Neural cell (in vitro differentiated cells): ENCODE data around the gene B4GALT5. TPM values are rescaled to one million over a fixed set of nuclear protein-coding genes. Genes with fewer than 3 reads are reported as not detected.
"Not testable (repeated sequence)": the region's sequence is repeated elsewhere in the genome, so short reads cannot be mapped to it uniquely, and the experiment has no call there.

Experiments used
- H2AFZ ChIP-seq: fragments of 200-600, 300-800 bp; sonication (generic), shearing (Covaris generic); 2 replicates; pipeline ENCODE4 v1.6.0; 2014; ENCODE audit warnings: low read depth, mild to moderate bottlenecking, antibody characterized with exemption, low read length, moderate library complexity
- H3F3A ChIP-seq: fragments of 200-600 bp; shearing (Covaris generic); 2 replicates; pipeline ENCODE4 v1.6.1; 2016; ENCODE audit warnings: mild to moderate bottlenecking, moderate library complexity, mixed read lengths, antibody characterized with exemption, low read length; ENCODE audit not compliant: insufficient read depth, poor library complexity, severe bottlenecking
- H3K27ac ChIP-seq: fragments of 200-600, 300-800 bp; sonication (generic), shearing (Covaris generic); 2 replicates; pipeline ENCODE4 v1.5.1; 2014; ENCODE audit warnings: mild to moderate bottlenecking, low read length, moderate library complexity
- H3K27me3 ChIP-seq: fragments of 300-800, 200-600 bp; sonication (generic), shearing (Covaris generic); 2 replicates; pipeline ENCODE4 v1.6.0; 2014; ENCODE audit warnings: mild to moderate bottlenecking, low read depth, low read length, moderate library complexity; ENCODE audit not compliant: insufficient read depth
- H3K36me3 ChIP-seq: fragments of 300-800, 200-600 bp; sonication (generic), shearing (Covaris generic); 2 replicates; pipeline ENCODE4 v1.5.1; 2014; ENCODE audit warnings: mild to moderate bottlenecking, antibody characterized with exemption, low read length, moderate library complexity; ENCODE audit not compliant: insufficient read depth
- H3K4me2 ChIP-seq: fragments of 300-800, 200-600 bp; sonication (generic), shearing (Covaris generic); 2 replicates; pipeline ENCODE4 v1.6.0; 2014; ENCODE audit warnings: mild to moderate bottlenecking, low read length
- H3K4me3 ChIP-seq: fragments of 300-800, 200-600 bp; sonication (generic), shearing (Covaris generic); 2 replicates; pipeline ENCODE4 v1.5.1; 2014; ENCODE audit warnings: mild to moderate bottlenecking, low read length, moderate library complexity
- H3K79me2 ChIP-seq: fragments of 200-600 bp; shearing (Covaris generic); replicated peaks from 2 replicates; pipeline ENCODE4 v1.6.0; 2014; ENCODE audit warnings: mild to moderate bottlenecking, low read length, moderate library complexity; ENCODE audit not compliant: insufficient read depth
- H3K9ac ChIP-seq: fragments of 300-800, 200-600 bp; sonication (generic), shearing (Covaris generic); 2 replicates; pipeline ENCODE4 v1.6.1; 2016; ENCODE audit warnings: mild to moderate bottlenecking, low read length, mixed read lengths
- H3K9me2 ChIP-seq: fragments of 200-600 bp; shearing (Covaris generic); 2 replicates; pipeline ENCODE4 v1.6.1; 2016; ENCODE audit warnings: mild to moderate bottlenecking, low read length, mixed read lengths; ENCODE audit not compliant: insufficient read depth
- H3K9me3 ChIP-seq: fragments of 200-600, 300-800 bp; sonication (generic), shearing (Covaris generic); 2 replicates; pipeline ENCODE4 v1.6.1; 2016; ENCODE audit warnings: mild to moderate bottlenecking, mixed run types, low read length, moderate library complexity, mixed read lengths
- H4K20me1 ChIP-seq: fragments of 200-600 bp; shearing (Covaris generic); 2 replicates; pipeline ENCODE4 v1.6.1; 2016; ENCODE audit warnings: mild to moderate bottlenecking, mixed run types; ENCODE audit not compliant: insufficient read depth
- CTCF ChIP-seq: fragments of 450-650 bp; IDR thresholded peaks from 2 replicates; pipeline ENCODE4 v1.5.1; 2014; ENCODE audit warnings: antibody characterized with exemption, mild to moderate bottlenecking, moderate library complexity; ENCODE audit not compliant: poor library complexity, severe bottlenecking
- EP300 ChIP-seq: fragments of 450-650 bp; conservative IDR thresholded peaks from 2 replicates; pipeline ENCODE4 v1.6.1; 2014; ENCODE audit warnings: antibody characterized with exemption, mild to moderate bottlenecking, moderate library complexity; ENCODE audit not compliant: poor library complexity, severe bottlenecking
- EZH2 ChIP-seq: fragments of 200-600, 300-800 bp; shearing (Covaris generic), sonication (generic); IDR thresholded peaks from 2 replicates; pipeline ENCODE4 v1.6.1; 2014; ENCODE audit warnings: antibody characterized with exemption, low read length, borderline replicate concordance, mild to moderate bottlenecking; ENCODE audit not compliant: insufficient read depth, poor library complexity, severe bottlenecking
- MXI1 ChIP-seq: fragments of 450-650 bp; conservative IDR thresholded peaks from 2 replicates; pipeline ENCODE4 v1.6.1; 2014; ENCODE audit warnings: antibody characterized with exemption, mild to moderate bottlenecking; ENCODE audit not compliant: poor library complexity, severe bottlenecking
- POLR2AphosphoS5 ChIP-seq: IDR thresholded peaks from 2 replicates; pipeline ENCODE4 v1.6.1; 2012
- RAD21 ChIP-seq: fragments of 450-650 bp; conservative IDR thresholded peaks from 2 replicates; pipeline ENCODE4 v1.6.1; 2014; ENCODE audit warnings: antibody characterized with exemption, mild to moderate bottlenecking, moderate library complexity
- REST ChIP-seq: IDR thresholded peaks from 2 replicates; pipeline ENCODE4 v1.6.1; 2012; ENCODE audit warnings: borderline replicate concordance
- SMC3 ChIP-seq: fragments of 450-650 bp; conservative IDR thresholded peaks from 2 replicates; pipeline ENCODE4 v1.6.1; 2014; ENCODE audit warnings: antibody characterized with exemption, mild to moderate bottlenecking, moderate library complexity; ENCODE audit not compliant: poor library complexity
- TAF1 ChIP-seq: IDR thresholded peaks from 2 replicates; pipeline ENCODE4 v1.6.1; 2012; ENCODE audit warnings: low read depth
- polyA plus RNA-seq: library from polyadenylated mRNA; depleted of rRNA; stranded (reverse); fragments of >200 nt; gene quantifications from 2 replicates; pipeline ENCODE4 v1.2.3, GENCODE V29; 2014

B4GALT5 gene
- polyA plus RNA-seq, 1 donor from 2014 or later = 34.7 TPM

- no peaks in the 10 kb centered on the region for H4K20me1 ChIP-seq
- H3K36me3 ChIP-seq = no peaks in the 10 kb centered on the region
- no peak overlapping the region for H2AFZ ChIP-seq
- H3K4me2 ChIP-seq = no peak overlapping the region
- no peaks in the 10 kb centered on the region for H3K9me3 ChIP-seq
- no peak overlapping the region for H3K27ac ChIP-seq
- H3K79me2 ChIP-seq = no peaks in the 10 kb centered on the region
- no peaks in the 10 kb centered on the region for H3K9me2 ChIP-seq
- TF ChIP-seq SMC3 (no peak), REST (no peak), MXI1 (no peak), POLR2AphosphoS5 (no peak), EP300 (no peak), EZH2 (no peak)
- no peaks in the 10 kb centered on the region for H3K27me3 ChIP-seq
- H3K9ac ChIP-seq = no peak overlapping the region
- H3F3A ChIP-seq = no peaks in the 10 kb centered on the region
- H3K4me3 ChIP-seq = no peak overlapping the region
Measured at GRCh38 chr20:49614338-49615050, 99.2 kb downstream of the B4GALT5 start.

GRCh38 chr20:49612127-49612738, 101.4 kb downstream of the B4GALT5 start:
- H3K9ac ChIP-seq = no peak overlapping the region
- H3K36me3 ChIP-seq = no peaks in the 10 kb centered on the region
- TF ChIP-seq SMC3 = no peak
- no peak for TF ChIP-seq RAD21
- no peak for TF ChIP-seq MXI1
- TF ChIP-seq TAF1 = no peak
- no peak for TF ChIP-seq REST
- TF ChIP-seq CTCF = no peak
- no peak for TF ChIP-seq EP300
- no peak for TF ChIP-seq POLR2AphosphoS5
- no peak for TF ChIP-seq EZH2
- no peak overlapping the region for H3K4me3 ChIP-seq
- no peaks in the 10 kb centered on the region for H4K20me1 ChIP-seq
- H3K4me2 ChIP-seq = no peak overlapping the region
- no peak overlapping the region for H3K27ac ChIP-seq
- no peaks in the 10 kb centered on the region for H3K9me3 ChIP-seq
- H3K27me3 ChIP-seq = no peaks in the 10 kb centered on the region
- H3K9me2 ChIP-seq = no peaks in the 10 kb centered on the region
- no peak overlapping the region for H2AFZ ChIP-seq
- no peaks in the 10 kb centered on the region for H3K79me2 ChIP-seq
- no peaks in the 10 kb centered on the region for H3F3A ChIP-seq

GRCh38 chr20:49611539-49612126, 102.0 kb downstream of the B4GALT5 start:
- not testable (repeated sequence) for H3K9ac ChIP-seq

More at GRCh38 chr20:49611539-49612126, 102.0 kb downstream of the B4GALT5 start:
- not testable (repeated sequence) for H3K36me3 ChIP-seq, H3K4me3 ChIP-seq, H3K4me2 ChIP-seq, H3K9me3 ChIP-seq, H3K79me2 ChIP-seq, H3K27ac ChIP-seq, H3K9me2 ChIP-seq, H2AFZ ChIP-seq, H3F3A ChIP-seq, H3K27me3 ChIP-seq, H4K20me1 ChIP-seq
